PFSK-1 (cell line): Measurements from ENCODE around the gene ZBTB48.

Source experiments
- POLR2AphosphoS5 ChIP-seq: IDR thresholded peaks from 2 replicates; pipeline ENCODE4 v1.6.1; 2012; ENCODE audit warnings: low read depth, mild to moderate bottlenecking, control low read depth, low read length, moderate library complexity
- SIN3A ChIP-seq: IDR thresholded peaks from 2 replicates; pipeline ENCODE4 v1.6.1; 2012; ENCODE audit warnings: mild to moderate bottlenecking, low read length, moderate library complexity, borderline replicate concordance; ENCODE audit not compliant: insufficient read depth
- TF ChIP-seq, protein P1 (sequence below), 2 experiments: IDR thresholded peaks; 2 replicates each; pipeline versions ENCODE4 v1.6.1 to v1.8.0; 2011 to 2012; ENCODE audit warnings: low read depth in 2 of 2, low read length in 2 of 2, control low read depth in 1 of 2, inconsistent platforms in 1 of 2, mild to moderate bottlenecking in 1 of 2, moderate library complexity in 1 of 2; ENCODE audit not compliant: insufficient read depth in 1 of 2

DNA sequence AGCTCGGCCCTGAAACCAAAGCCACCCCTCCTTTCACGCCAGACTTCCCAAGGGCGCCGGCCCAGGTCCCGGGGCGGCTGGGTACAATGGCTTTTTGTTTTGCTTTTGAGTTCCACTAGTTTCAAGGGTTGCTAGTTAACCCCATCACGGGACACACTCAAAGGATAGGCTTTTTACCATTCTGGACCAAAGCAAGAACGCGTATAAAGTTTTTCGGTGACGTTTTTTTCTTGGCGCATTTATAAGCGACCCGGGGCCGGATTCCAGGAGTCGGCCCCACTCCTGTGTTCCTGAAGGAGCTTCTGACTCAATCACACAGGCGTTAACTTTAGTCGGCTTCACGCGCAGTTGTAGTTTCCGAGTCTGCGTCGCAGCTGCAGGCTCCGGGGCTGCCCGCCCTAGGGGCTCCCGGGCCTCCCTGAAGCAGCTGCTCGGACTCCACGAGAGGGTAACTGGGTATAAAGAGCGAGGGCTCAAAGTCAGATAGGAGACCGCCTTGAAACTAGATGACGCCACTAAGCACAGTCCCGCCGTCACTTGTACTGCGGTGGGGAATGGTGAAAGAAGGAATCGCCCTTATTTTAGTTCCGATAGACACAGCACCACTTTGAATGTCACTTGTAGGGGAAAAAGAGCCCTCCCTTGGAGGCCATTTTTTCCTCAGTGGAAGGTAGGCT lies 23.6 kb downstream of the ZBTB48 start:
- TF ChIP-seq SIN3A (no peak), POLR2AphosphoS5 (0 out of 2 replicates have a peak, but pooled peaks have one; percentile 6)
- TF ChIP-seq, protein P1, sequence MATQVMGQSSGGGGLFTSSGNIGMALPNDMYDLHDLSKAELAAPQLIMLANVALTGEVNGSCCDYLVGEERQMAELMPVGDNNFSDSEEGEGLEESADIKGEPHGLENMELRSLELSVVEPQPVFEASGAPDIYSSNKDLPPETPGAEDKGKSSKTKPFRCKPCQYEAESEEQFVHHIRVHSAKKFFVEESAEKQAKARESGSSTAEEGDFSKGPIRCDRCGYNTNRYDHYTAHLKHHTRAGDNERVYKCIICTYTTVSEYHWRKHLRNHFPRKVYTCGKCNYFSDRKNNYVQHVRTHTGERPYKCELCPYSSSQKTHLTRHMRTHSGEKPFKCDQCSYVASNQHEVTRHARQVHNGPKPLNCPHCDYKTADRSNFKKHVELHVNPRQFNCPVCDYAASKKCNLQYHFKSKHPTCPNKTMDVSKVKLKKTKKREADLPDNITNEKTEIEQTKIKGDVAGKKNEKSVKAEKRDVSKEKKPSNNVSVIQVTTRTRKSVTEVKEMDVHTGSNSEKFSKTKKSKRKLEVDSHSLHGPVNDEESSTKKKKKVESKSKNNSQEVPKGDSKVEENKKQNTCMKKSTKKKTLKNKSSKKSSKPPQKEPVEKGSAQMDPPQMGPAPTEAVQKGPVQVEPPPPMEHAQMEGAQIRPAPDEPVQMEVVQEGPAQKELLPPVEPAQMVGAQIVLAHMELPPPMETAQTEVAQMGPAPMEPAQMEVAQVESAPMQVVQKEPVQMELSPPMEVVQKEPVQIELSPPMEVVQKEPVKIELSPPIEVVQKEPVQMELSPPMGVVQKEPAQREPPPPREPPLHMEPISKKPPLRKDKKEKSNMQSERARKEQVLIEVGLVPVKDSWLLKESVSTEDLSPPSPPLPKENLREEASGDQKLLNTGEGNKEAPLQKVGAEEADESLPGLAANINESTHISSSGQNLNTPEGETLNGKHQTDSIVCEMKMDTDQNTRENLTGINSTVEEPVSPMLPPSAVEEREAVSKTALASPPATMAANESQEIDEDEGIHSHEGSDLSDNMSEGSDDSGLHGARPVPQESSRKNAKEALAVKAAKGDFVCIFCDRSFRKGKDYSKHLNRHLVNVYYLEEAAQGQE (IDR thresholded peaks at IDR 0.05; ENCODE audit: insufficient read depth in 1 of 2, low read depth in 2 of 2, low read length in 2 of 2) = no peak
